ENCODE data around the gene MYO16.

DNA sequence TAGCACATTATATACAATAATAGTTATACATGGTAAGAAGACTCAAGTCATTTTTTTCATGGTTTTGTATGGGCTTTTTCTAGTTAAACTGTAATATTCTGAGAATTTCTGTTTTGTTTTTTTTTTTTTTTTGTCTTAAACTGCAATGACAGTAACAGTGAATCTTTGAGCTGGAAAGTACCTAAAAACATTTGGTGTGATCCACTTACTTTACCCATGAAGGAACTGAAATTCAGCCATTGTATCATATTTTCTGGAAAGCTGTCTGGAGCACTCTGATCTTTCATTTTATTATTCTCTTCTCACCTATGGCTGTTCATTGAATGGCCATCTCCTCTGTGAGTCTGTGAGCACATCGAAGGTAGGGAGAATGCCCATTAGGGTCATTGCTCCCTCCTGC is 37.8 kb downstream of the MYO16 start:
- no peak for TF ChIP-seq CTCF (IDR thresholded peaks at IDR 0.05)
- no peak for TF ChIP-seq POLR2AphosphoS5 (IDR thresholded peaks at IDR 0.05)
- TF ChIP-seq POLR2A (IDR thresholded peaks at IDR 0.05) = no peak

Measured in breast epithelium (tissue), 3 donors.